Raji (cell line): ENCODE measurements around the gene TALDO1.

ENCODE experiments used
- POLR2A ChIP-seq: IDR thresholded peaks from 2 replicates; pipeline ENCODE4 v1.6.1; 2011; ENCODE audit warnings: low read depth, low read length, control low read depth; ENCODE audit not compliant: insufficient read depth

Gene TALDO1

GRCh38 chr11:746289-747157 is 741 bp upstream of the TALDO1 start:
- TF ChIP-seq POLR2A = no peak

DNA sequence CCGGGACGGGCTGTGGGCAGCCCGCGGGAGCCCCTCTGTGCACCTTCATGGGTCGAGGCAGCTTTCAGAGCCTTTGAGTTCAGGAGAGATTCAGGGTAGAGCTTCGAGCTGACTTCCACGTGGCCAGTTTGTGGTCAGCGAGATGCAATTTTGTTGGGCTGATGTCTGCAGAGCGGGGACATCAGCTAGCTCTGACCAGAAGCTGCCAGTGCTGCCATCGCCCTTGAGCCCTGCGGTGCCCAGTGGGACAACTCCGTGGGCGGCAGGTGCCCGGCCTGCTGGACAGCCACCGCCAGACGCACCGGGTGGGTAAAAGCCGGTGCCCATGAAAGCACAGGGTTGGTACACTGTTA is 719 bp downstream of the TALDO1 start:
- 0 out of 2 replicates have a peak, but pooled peaks have one; percentile 26 for TF ChIP-seq POLR2A

DNA sequence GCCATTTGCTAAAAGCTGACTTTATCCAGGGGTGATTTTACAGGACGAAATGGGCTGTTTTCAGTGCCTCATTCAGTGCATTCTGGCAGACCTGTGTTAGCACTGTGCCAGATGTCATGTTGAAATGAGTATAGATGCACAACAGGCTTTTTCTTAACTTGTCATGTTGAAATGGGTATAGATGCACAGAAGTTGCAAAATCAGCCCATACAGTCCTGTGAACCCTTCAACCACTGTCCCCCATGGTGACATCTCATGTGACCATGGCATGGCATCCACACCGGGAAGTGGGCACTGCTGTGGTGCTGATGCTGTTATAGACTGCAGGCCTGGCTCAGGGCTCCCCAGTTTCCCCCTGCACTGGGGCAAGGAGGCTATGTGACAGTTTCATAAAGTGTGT is 2.5 kb downstream of the TALDO1 start:
- no peak for TF ChIP-seq POLR2A

GRCh38 chr11:760236-760635 is 13.0 kb downstream of the TALDO1 start:
- no peak for TF ChIP-seq POLR2A

DNA sequence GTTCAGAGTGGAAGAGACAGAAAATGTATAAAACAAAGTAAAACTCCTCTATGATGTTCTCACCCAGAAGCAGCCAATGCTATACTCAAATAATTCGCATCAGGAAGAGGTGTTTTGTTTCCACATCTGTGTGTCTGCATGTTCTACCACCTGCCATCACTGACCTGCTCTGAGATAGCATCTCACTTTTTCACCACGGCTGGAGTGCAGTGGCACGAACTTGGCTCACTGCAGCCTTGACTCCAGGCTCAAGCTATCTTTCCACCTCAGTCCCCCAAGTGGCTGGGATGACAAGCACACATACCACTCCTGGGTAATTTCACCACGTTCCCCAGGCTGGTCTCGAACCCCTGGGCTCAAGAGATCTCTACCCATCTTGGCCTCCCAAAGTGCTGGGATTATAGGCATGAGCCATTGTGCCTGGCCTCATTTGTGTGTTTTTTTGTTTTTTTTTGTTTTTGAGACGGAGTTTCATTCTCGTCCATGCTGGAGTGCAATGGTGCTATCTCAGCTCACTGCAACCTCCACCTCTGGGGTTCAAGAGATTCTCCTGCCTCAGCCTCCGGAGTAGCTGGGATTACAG is 14.4 kb downstream of the TALDO1 start:
- TF ChIP-seq POLR2A = no peak

DNA sequence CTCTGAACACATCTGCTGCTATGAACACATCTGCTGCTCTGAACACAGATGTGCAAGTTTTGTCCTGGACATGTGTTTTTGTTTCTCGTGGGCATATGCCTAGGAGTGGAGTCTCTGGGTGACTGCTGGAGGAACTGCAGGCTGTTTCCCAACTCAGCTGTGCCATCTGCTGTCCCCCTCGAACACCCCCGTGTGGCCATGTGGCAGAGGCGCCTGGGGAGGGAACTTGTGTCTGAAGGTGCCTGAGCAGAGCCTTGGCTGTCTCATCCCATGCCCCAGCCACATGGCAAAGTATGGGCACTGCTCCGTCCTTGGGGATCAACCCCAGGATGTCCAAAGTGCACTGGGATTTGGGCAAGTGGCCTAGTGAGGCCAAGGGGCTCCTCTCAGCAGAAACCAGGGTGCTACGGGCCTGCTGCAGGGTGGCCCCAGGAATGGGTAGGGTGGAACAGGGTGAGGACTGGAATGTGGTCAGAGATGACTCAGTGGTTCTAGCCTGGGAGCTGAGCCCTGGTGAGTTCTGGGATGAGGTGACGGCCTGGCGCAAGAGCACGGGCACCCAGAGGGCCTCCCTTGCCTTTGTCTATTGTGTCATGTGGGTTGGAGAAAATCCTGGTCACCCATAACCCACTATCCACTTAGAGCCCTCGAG is 15.3 kb downstream of the TALDO1 start:
- no peak for TF ChIP-seq POLR2A

GRCh38 chr11:763073-763463 is 15.8 kb downstream of the TALDO1 start:
- no peak for TF ChIP-seq POLR2A

GRCh38 chr11:763549-764321 is 16.5 kb downstream of the TALDO1 start:
- TF ChIP-seq POLR2A = no peak

- peak; percentile 2; the same call in 1 of the 2 replicates for TF ChIP-seq POLR2A
These were observed 17.2 kb downstream of the TALDO1 start for GRCh38 chr11:764322-765024.

DNA sequence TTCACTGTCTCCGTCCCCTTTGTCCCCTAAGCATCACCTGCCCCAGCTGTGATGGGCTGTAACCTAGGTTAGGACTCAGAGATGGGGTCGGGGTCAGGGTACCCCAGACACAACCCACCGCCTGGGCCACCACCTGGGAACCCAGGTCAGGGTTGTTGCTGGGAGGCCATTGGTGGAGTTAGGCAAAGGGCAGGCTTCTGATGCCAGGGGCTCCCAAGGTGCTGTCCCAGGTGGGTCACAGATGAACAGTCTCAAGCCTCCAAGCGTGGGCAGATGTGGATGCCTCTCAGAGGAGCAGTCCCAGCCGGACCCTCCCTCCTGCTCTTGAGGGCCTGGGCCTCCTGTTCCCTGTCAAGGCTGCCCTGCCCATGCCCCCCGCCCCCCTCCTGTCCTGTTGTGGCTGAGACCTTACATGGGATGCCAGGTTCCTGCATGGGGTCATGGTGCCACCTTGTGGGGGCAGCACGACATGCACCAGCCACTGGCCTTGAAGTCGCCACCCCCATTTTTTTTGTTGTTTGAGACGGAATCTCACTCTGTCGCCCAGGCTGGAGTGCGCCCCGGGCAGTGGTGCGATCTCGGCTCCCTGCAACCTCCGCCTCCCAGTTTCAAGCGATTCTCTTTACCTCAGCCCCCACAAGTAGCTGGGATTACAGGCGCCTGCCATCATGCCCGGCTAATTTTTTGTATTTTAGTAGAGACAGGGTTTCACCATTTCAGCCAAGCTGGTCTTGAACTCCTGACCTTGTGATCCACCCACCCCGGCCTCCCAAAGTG is 17.9 kb downstream of the TALDO1 start:
- no peak for TF ChIP-seq POLR2A

DNA sequence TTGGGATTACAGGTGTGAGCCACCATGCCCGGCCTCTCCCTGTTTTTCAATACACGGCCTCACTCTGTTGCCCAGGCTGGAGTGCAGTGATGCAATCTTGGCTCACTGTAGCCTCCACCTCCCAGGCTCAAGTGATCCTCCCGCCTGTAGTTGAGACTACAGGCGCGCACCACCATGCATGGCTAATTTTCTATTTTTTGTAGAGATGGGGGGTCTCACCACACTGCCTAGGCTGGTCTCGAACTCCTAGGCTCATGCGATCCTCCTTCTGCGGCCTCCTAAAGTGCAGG is 18.5 kb downstream of the TALDO1 start:
- no peak for TF ChIP-seq POLR2A

GRCh38 chr11:766106-766935 is 19.1 kb downstream of the TALDO1 start:
- no peak for TF ChIP-seq POLR2A

GRCh38 chr11:766936-767210 is 19.6 kb downstream of the TALDO1 start:
- TF ChIP-seq POLR2A = no peak

DNA sequence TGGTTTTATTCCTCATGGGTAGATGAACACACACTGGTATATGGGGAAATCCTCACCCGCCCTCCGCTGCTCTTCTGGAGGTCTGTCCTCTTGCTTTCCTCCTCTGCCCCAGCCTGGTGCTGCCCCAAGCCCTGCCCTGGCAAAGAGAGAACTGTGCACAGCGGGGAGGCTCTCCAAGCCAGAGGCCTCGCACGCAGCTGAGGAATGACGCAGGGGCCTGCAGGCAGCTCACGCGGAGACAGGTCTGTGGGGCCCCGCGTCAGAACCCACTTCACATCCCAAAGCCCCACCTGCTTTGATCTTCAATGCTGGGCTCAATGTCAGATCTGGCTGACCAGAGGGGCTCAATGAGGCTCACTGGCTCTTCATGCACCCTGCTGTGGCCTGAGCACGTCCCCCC is 20.0 kb downstream of the TALDO1 start:
- TF ChIP-seq POLR2A = 0 out of 2 replicates have a peak, but pooled peaks have one; percentile 16
